DND-41 (cell line): ENCODE data around the gene MAP3K15.

ENCODE experiments used
- ATAC-seq: fragments of 200-7000 bp; cut with Tn5 transposase; 3 replicates; pipeline ENCODE4 v1.9.1; 2021; ENCODE audit warnings: low read depth; ENCODE audit not compliant: insufficient read depth
- DNase-seq: peaks from one replicate; pipeline ENCODE4 v3.0.0-alpha.2; 2020
- H2AFZ ChIP-seq: 2 replicates; pipeline ENCODE4 v1.6.0; 2012; ENCODE audit warnings: low read depth, low read length
- H3K27ac ChIP-seq: 2 replicates; pipeline ENCODE4 v1.5.1; 2012; ENCODE audit warnings: low read length, inconsistent platforms
- H3K27me3 ChIP-seq: fragments of 200-600 bp; sonication (generic); 2 replicates; pipeline ENCODE4 v1.6.0; 2012; ENCODE audit warnings: low read length, mild to moderate bottlenecking, inconsistent platforms; ENCODE audit not compliant: insufficient read depth, poor library complexity
- H3K36me3 ChIP-seq: 2 replicates; pipeline ENCODE4 v1.5.1; 2012; ENCODE audit warnings: low read length, inconsistent platforms; ENCODE audit not compliant: insufficient read depth
- H3K4me1 ChIP-seq: 2 replicates; pipeline ENCODE4 v1.5.1; 2012; ENCODE audit warnings: mild to moderate bottlenecking, low read length; ENCODE audit not compliant: insufficient read depth
- H3K4me2 ChIP-seq: 2 replicates; pipeline ENCODE4 v1.6.0; 2012; ENCODE audit warnings: mild to moderate bottlenecking, moderate library complexity, low read length, inconsistent platforms; ENCODE audit not compliant: insufficient read depth
- H3K4me3 ChIP-seq, 2 experiments: fragments of 200-600 bp in 1 of 2; shearing (Covaris generic) in 1 of 2; 2 replicates each; pipeline ENCODE4 v1.5.1; 2012 to 2016; ENCODE audit warnings: inconsistent platforms in 2 of 2, low read length in 2 of 2, mild to moderate bottlenecking in 2 of 2, low read depth in 1 of 2, moderate library complexity in 1 of 2
- H3K79me2 ChIP-seq: 2 replicates; pipeline ENCODE4 v1.6.0; 2012; ENCODE audit warnings: low read length, inconsistent platforms; ENCODE audit not compliant: insufficient read depth
- H3K9ac ChIP-seq: 2 replicates; pipeline ENCODE4 v1.6.0; 2012; ENCODE audit warnings: low read depth, mild to moderate bottlenecking, inconsistent platforms, low read length, moderate library complexity
- H3K9me3 ChIP-seq: 2 replicates; pipeline ENCODE4 v1.5.1; 2012; ENCODE audit warnings: low read length, moderate library complexity, mild to moderate bottlenecking, inconsistent platforms; ENCODE audit not compliant: insufficient read depth, severe bottlenecking
- H4K20me1 ChIP-seq: 2 replicates; pipeline ENCODE4 v1.6.0; 2012; ENCODE audit warnings: low read length; ENCODE audit not compliant: insufficient read depth
- CTCF ChIP-seq: IDR thresholded peaks from 2 replicates; pipeline ENCODE4 v1.5.1; 2012; ENCODE audit warnings: borderline replicate concordance, low read length, moderate library complexity, mild to moderate bottlenecking; ENCODE audit not compliant: poor library complexity, severe bottlenecking; ENCODE audit errors: extremely low read depth
- EZH2 ChIP-seq: IDR thresholded peaks from 3 replicates; pipeline ENCODE4 v1.6.1; 2012; ENCODE audit warnings: borderline replicate concordance, low read depth, mild to moderate bottlenecking, moderate library complexity, low read length, inconsistent platforms; ENCODE audit not compliant: severe bottlenecking

Gene MAP3K15

GRCh38 chrX:19410259-19410658 is 105.0 kb downstream of the MAP3K15 start:
- TF ChIP-seq EZH2, result no peak
- no peak for TF ChIP-seq CTCF
- no peaks in the 10 kb centered on the region for H4K20me1 ChIP-seq
- no peaks in the 10 kb centered on the region for H3K79me2 ChIP-seq
- H3K4me1 ChIP-seq, result no peaks in the 10 kb centered on the region
- no peak overlapping the region for H3K27ac ChIP-seq
- no peaks in the 10 kb centered on the region for H3K9me3 ChIP-seq
- no peak overlapping the region for H3K4me3 ChIP-seq
- ATAC-seq (no peak), DNase-seq (no peak)
- H3K36me3 ChIP-seq, result no peaks in the 10 kb centered on the region
- H2AFZ ChIP-seq, result no peak overlapping the region
- no peak overlapping the region for H3K4me2 ChIP-seq
- H3K27me3 ChIP-seq, result no peaks in the 10 kb centered on the region
- no peak overlapping the region for H3K9ac ChIP-seq

GRCh38 chrX:19403696-19404095 is 111.6 kb downstream of the MAP3K15 start:
- DNase-seq, result no peak
- H3K4me3 ChIP-seq, result no peak overlapping the region
- H3K9me3 ChIP-seq, result no peaks in the 10 kb centered on the region
- H3K27me3 ChIP-seq, result no peaks in the 10 kb centered on the region
- H3K4me1 ChIP-seq, result no peaks in the 10 kb centered on the region
- no peak for ATAC-seq
- no peak overlapping the region for H3K27ac ChIP-seq
- TF ChIP-seq EZH2, result no peak
- TF ChIP-seq CTCF, result no peak
- no peaks in the 10 kb centered on the region for H3K79me2 ChIP-seq
- H3K36me3 ChIP-seq, result no peaks in the 10 kb centered on the region
- no peak overlapping the region for H3K4me2 ChIP-seq
- H4K20me1 ChIP-seq, result no peaks in the 10 kb centered on the region
- no peak overlapping the region for H2AFZ ChIP-seq
- no peak overlapping the region for H3K9ac ChIP-seq

GRCh38 chrX:19392703-19393102 is 122.6 kb downstream of the MAP3K15 start:
- Histone ChIP-seq H3K9ac (no peak overlapping the region), H3K27me3 (no peaks in the 10 kb centered on the region), H3K79me2 (no peaks in the 10 kb centered on the region)

More at GRCh38 chrX:19392703-19393102, 122.6 kb downstream of the MAP3K15 start:
- H3K9me3 ChIP-seq, result no peaks in the 10 kb centered on the region
- H3K27ac ChIP-seq, result no peak overlapping the region
- H3K36me3 ChIP-seq, result no peaks in the 10 kb centered on the region
- DNase-seq (no peak), ATAC-seq (no peak)
- H3K4me2 ChIP-seq, result no peak overlapping the region
- TF ChIP-seq EZH2, result no peak
- TF ChIP-seq CTCF, result no peak
- no peak overlapping the region for H3K4me3 ChIP-seq
- no peaks in the 10 kb centered on the region for H3K4me1 ChIP-seq
- no peak overlapping the region for H2AFZ ChIP-seq
- no peaks in the 10 kb centered on the region for H4K20me1 ChIP-seq
